Lung (tissue), 12 donors: Measurements from ENCODE around the gene TOR1B. TPM values are rescaled to one million over a fixed set of nuclear protein-coding genes. Genes with fewer than 3 reads are reported as not detected.
A peak's percentile ranks its signal among the peaks of the same experiment; 100 is the strongest.

Experiments
- ATAC-seq: fragments of 200-7000 bp; cut with Tn5 transposase; one replicate; pipeline ENCODE4 v1.9.1; 2020; ENCODE audit warnings: moderate number of reproducible peaks; ENCODE audit not compliant: insufficient read depth, low FRiP score
- DNase-seq, 3 donors: peaks; one replicate each; pipeline ENCODE4 v3.0.0-alpha.2; 2013 to 2017
- H3K27ac ChIP-seq, 2 donors: one replicate each; pipeline ENCODE4 v1.5.1; 2013; ENCODE audit warnings: mild to moderate bottlenecking in 2 of 2, moderate library complexity in 2 of 2, control low read depth in 1 of 2, inconsistent platforms in 1 of 2, low read depth in 1 of 2, low read length in 1 of 2
- H3K27me3 ChIP-seq, 3 donors: one replicate each; pipeline ENCODE4 v1.5.1; 2013; ENCODE audit warnings: low read length in 2 of 3; ENCODE audit not compliant: control insufficient read depth in 3 of 3, insufficient read depth in 3 of 3
- H3K36me3 ChIP-seq, 4 donors: one replicate each; pipeline ENCODE4 v1.5.1; 2013; ENCODE audit warnings: low read length in 4 of 4, mild to moderate bottlenecking in 1 of 4, moderate library complexity in 1 of 4; ENCODE audit not compliant: control insufficient read depth in 4 of 4, insufficient read depth in 4 of 4
- H3K4me1 ChIP-seq, 5 donors: one replicate each; pipeline ENCODE4 v1.5.1; 2013; ENCODE audit warnings: low read length in 5 of 5, mild to moderate bottlenecking in 2 of 5, moderate library complexity in 1 of 5; ENCODE audit not compliant: control insufficient read depth in 5 of 5, insufficient read depth in 5 of 5
- H3K4me3 ChIP-seq: one replicate; pipeline ENCODE4 v1.5.1; 2013; ENCODE audit warnings: mild to moderate bottlenecking, control low read depth, moderate library complexity
- H3K9ac ChIP-seq, 2 donors: one replicate each; pipeline ENCODE4 v1.5.1; 2013; ENCODE audit warnings: low read length in 2 of 2, control low read depth in 1 of 2; ENCODE audit not compliant: insufficient read depth in 1 of 2
- H3K9me3 ChIP-seq, 4 donors: one replicate each; pipeline ENCODE4 v1.5.1; 2013; ENCODE audit warnings: low read length in 3 of 4, mild to moderate bottlenecking in 1 of 4, moderate library complexity in 1 of 4; ENCODE audit not compliant: control insufficient read depth in 4 of 4, insufficient read depth in 3 of 4
- CTCF ChIP-seq: IDR thresholded peaks from 2 replicates; pipeline ENCODE4 v1.5.1; 2012; ENCODE audit warnings: mild to moderate bottlenecking; ENCODE audit errors: control extremely low read depth, extremely low read depth
- WGBS, 2 donors: extraction: QIAGEN DNeasy Blood & Tissue Kit; methylation state at CpG; one replicate each; pipeline ENCODE4 v1.1.7; 2013; 5-methylcytosine and 5-hydroxymethylcytosine counted together
- polyA plus RNA-seq, 2 donors: library from polyadenylated mRNA; stranded (reverse); fragments of 200-250 nt; gene quantifications; one replicate each; pipeline ENCODE4 v1.2.1, GENCODE V29; 2013
- total RNA-seq, 2 donors: library from RNA; depleted of rRNA in 1 of 2; stranded (reverse); fragments of >200 nt in 1 of 2; gene quantifications; one replicate each; pipeline ENCODE4 v1.2.1, GENCODE V29; 2014 to 2021
- donor health status: control.
- donor health status: control.
- donor health status: Bipolar disorder and iron deficiency.
- donor health status: healthy.
- donor health status: DM: yes; HTN: yes; CAD: no.

Gene TOR1B
- total and polyA plus RNA-seq, 4 donors = 10.1 to 26.7 (median 26.0) TPM

- no peak overlapping the region for H3K9ac ChIP-seq
Observed at GRCh38 chr9:129828969-129829368, 26.0 kb downstream of the TOR1B start.

GRCh38 chr9:129832982-129833381 is 30.0 kb downstream of the TOR1B start:
- H3K36me3 ChIP-seq = peaks cover 8 to 28% (median 19%) of the 10 kb centered on the region in 4 donors
- no peak overlapping the region for H3K27ac ChIP-seq
- H3K4me1 ChIP-seq = peaks cover 0 to 19% (median 8%) of the 10 kb centered on the region in 5 donors
- no peak for ATAC-seq
- DNase-seq = no peak
- H3K9ac ChIP-seq = no peak overlapping the region
- 94 to 98% methylated on average over 1 of the region's 1 CpG for WGBS, 2 donors
- no peak for TF ChIP-seq CTCF
- H3K4me3 ChIP-seq = no peak overlapping the region
- H3K27me3 ChIP-seq = no peaks in the 10 kb centered on the region
- no peaks in the 10 kb centered on the region for H3K9me3 ChIP-seq

More at GRCh38 chr9:129828969-129829368, 26.0 kb downstream of the TOR1B start:
- no peaks in the 10 kb centered on the region for H3K27me3 ChIP-seq
- H3K4me1 ChIP-seq = peaks cover 0 to 2% (median 0%) of the 10 kb centered on the region in 5 donors
- TF ChIP-seq CTCF = no peak
- no peaks in the 10 kb centered on the region for H3K9me3 ChIP-seq
- no peak overlapping the region for H3K27ac ChIP-seq
- peaks cover 8 to 31% (median 22%) of the 10 kb centered on the region in 4 donors for H3K36me3 ChIP-seq
- ATAC-seq = no peak
- WGBS, 2 donors = 95 to 96% methylated on average over 10 of the region's 10 CpGs
- H3K4me3 ChIP-seq = no peak overlapping the region
- DNase-seq = no peak

- Histone ChIP-seq H3K27me3 (no peaks in the 10 kb centered on the region), H3K36me3 (peaks cover 0 to 20% (median 11%) of the 10 kb centered on the region in 4 donors), H3K9me3 (no peaks in the 10 kb centered on the region), H3K9ac (peak overlapping the region; percentile 77 to 80), H3K4me3 (peak overlapping the region; percentile 60), H3K4me1 (peaks cover 0 to 19% (median 8%) of the 10 kb centered on the region in 5 donors), H3K27ac (peak overlapping the region; percentile 54 to 94)
- DNase-seq (no peak), ATAC-seq (peak; percentile 4)
- no peak for TF ChIP-seq CTCF
- WGBS, 2 donors = 2% methylated on average over 32 of the region's 32 CpGs
Observed at GRCh38 chr9:129834489-129835127, 31.6 kb downstream of the TOR1B start.
